H1 (cell line): ENCODE data around the gene TET2. TPM values are rescaled to one million over a fixed set of nuclear protein-coding genes. Genes with fewer than 3 reads are reported as not detected.

Experiments
- CTCF ChIA-PET: fragments of 300-600 bp; sonication (Branson Sonifier 250); formaldehyde crosslinking; loops from one replicate; lab custom pipeline; 2021; ENCODE audit not compliant: partially characterized antibody; lab: Charles Lee
- POLR2A ChIA-PET: fragments of 300-600 bp; sonication (Branson Sonifier 250); formaldehyde crosslinking; loops from one replicate; lab custom pipeline; 2021; ENCODE audit warnings: inconsistent platforms; ENCODE audit not compliant: partially characterized antibody; lab: Charles Lee
- DNase-seq, 2 experiments: peaks; one replicate each; pipeline versions ENCODE4 v3.0.0 to v3.0.0-alpha.2; 2010 to 2022; ENCODE audit warnings: low spot score in 2 of 2, low read depth in 1 of 2, mixed read lengths in 1 of 2
- FAIRE-seq: peaks from 2 replicates; lab custom pipeline; 2011; peaks lifted over from hg19 to GRCh38; lab: Jason Lieb, UNC
- H2AFZ ChIP-seq: 2 replicates; pipeline ENCODE4 v1.8.1; 2012; ENCODE audit warnings: low read length, inconsistent platforms
- H2AK5ac ChIP-seq: 2 replicates; pipeline ENCODE4 v1.6.1; 2013; ENCODE audit warnings: low read depth, low read length
- H2BK120ac ChIP-seq: replicated peaks from 2 replicates; pipeline ENCODE3; 2013; ENCODE audit warnings: low read depth, low read length, inconsistent platforms
- H2BK12ac ChIP-seq: 2 replicates; pipeline ENCODE4 v1.6.1; 2013; ENCODE audit warnings: low read depth, low read length
- H2BK15ac ChIP-seq: 2 replicates; pipeline ENCODE4 v1.6.1; 2013; ENCODE audit warnings: low read length
- H2BK20ac ChIP-seq: 2 replicates; pipeline ENCODE4 v1.6.1; 2013; ENCODE audit warnings: low read length
- H2BK5ac ChIP-seq: 2 replicates; pipeline ENCODE4 v1.6.1; 2013; ENCODE audit warnings: low read depth, low read length
- H3K14ac ChIP-seq: 2 replicates; pipeline ENCODE4 v1.6.1; 2013; ENCODE audit warnings: inconsistent platforms; ENCODE audit not compliant: insufficient read length
- H3K18ac ChIP-seq: 2 replicates; pipeline ENCODE4 v1.6.1; 2013; ENCODE audit warnings: low read length; ENCODE audit errors: extremely low read depth
- H3K23ac ChIP-seq: 2 replicates; pipeline ENCODE4 v1.6.1; 2013; ENCODE audit warnings: inconsistent platforms; ENCODE audit not compliant: insufficient read length
- H3K23me2 ChIP-seq: 2 replicates; pipeline ENCODE4 v1.6.1; 2013; ENCODE audit warnings: low read depth, low read length
- H3K27ac ChIP-seq: 2 replicates; pipeline ENCODE4 v1.6.1; 2011; ENCODE audit warnings: low read depth, low read length, inconsistent platforms
- H3K27me3 ChIP-seq, 4 experiments: replicated peaks in 1 of 4; 1 replicate in 1 of 4; 2 replicates in 3 of 4; pipeline versions ENCODE4 v1.6.1 to v1.8.1; 2011 to 2013; ENCODE audit warnings: low read length in 3 of 4, mild to moderate bottlenecking in 3 of 4, inconsistent platforms in 2 of 4, mixed read lengths in 2 of 4, moderate library complexity in 1 of 4; ENCODE audit not compliant: control insufficient read depth in 3 of 4, insufficient read depth in 3 of 4; ENCODE audit errors: extremely low read depth in 1 of 4
- H3K36me3 ChIP-seq, 4 experiments: 2 replicates each; pipeline versions ENCODE4 v1.6.1 to v1.8.1; 2011 to 2013; ENCODE audit warnings: mild to moderate bottlenecking in 4 of 4, low read length in 3 of 4, moderate library complexity in 2 of 4, control low read depth in 1 of 4, inconsistent platforms in 1 of 4; ENCODE audit not compliant: insufficient read depth in 4 of 4, control insufficient read depth in 2 of 4
- H3K4ac ChIP-seq: replicated peaks from 2 replicates; pipeline ENCODE3; 2013; ENCODE audit warnings: low read length, low read depth, mixed read lengths, inconsistent platforms; ENCODE audit not compliant: insufficient read length
- H3K4me1 ChIP-seq, 4 experiments: replicated peaks in 1 of 4; 1 replicate in 1 of 4; 2 replicates in 3 of 4; pipeline versions ENCODE4 v1.6.1 to v1.8.1; 2011 to 2013; ENCODE audit warnings: low read length in 3 of 4, inconsistent platforms in 2 of 4, mixed read lengths in 1 of 4; ENCODE audit not compliant: insufficient read depth in 4 of 4, control insufficient read depth in 3 of 4
- H3K4me2 ChIP-seq, 2 experiments: 2 replicates each; pipeline versions ENCODE4 v1.6.1 to v1.8.1; 2011 to 2013; ENCODE audit warnings: low read depth in 2 of 2, low read length in 2 of 2, control low read depth in 1 of 2, inconsistent platforms in 1 of 2, mild to moderate bottlenecking in 1 of 2; ENCODE audit not compliant: insufficient read depth in 1 of 2
- H3K4me3 ChIP-seq, 4 experiments: fragments of 200-600, 300-600 bp in 1 of 4; sonication (generic), shearing (Covaris generic), sonication (Bioruptor Twin) in 1 of 4; 2 replicates each; pipeline versions ENCODE4 v1.5.1 to v1.8.1; 2011 to 2016; ENCODE audit warnings: low read length in 4 of 4, low read depth in 3 of 4, control low read depth in 2 of 4, inconsistent platforms in 2 of 4, mild to moderate bottlenecking in 2 of 4, mixed read lengths in 1 of 4, moderate library complexity in 1 of 4; ENCODE audit not compliant: insufficient read depth in 2 of 4; ENCODE audit errors: extremely low read depth in 1 of 4
- H3K56ac ChIP-seq: replicated peaks from 2 replicates; pipeline ENCODE3; 2013; ENCODE audit warnings: low read depth, mild to moderate bottlenecking, mixed read lengths, low read length, inconsistent platforms; ENCODE audit not compliant: insufficient read length
- H3K79me1 ChIP-seq: 2 replicates; pipeline ENCODE4 v1.6.1; 2013; ENCODE audit warnings: low read depth, low read length, control low read depth
- H3K79me2 ChIP-seq, 2 experiments: 2 replicates each; pipeline versions ENCODE4 v1.6.1 to v1.8.1; 2012 to 2013; ENCODE audit warnings: low read length in 2 of 2, mild to moderate bottlenecking in 2 of 2, inconsistent platforms in 1 of 2; ENCODE audit not compliant: insufficient read depth in 2 of 2, control insufficient read depth in 1 of 2
- H3K9ac ChIP-seq, 4 experiments: replicated peaks in 1 of 4; 1 replicate in 1 of 4; 2 replicates in 3 of 4; pipeline versions ENCODE4 v1.6.1 to v1.8.1; 2011 to 2013; ENCODE audit warnings: low read depth in 3 of 4, low read length in 3 of 4, control low read depth in 2 of 4, mild to moderate bottlenecking in 2 of 4, moderate library complexity in 2 of 4, inconsistent platforms in 1 of 4; ENCODE audit errors: extremely low read depth in 1 of 4
- H3K9me3 ChIP-seq, 2 experiments: 2 replicates each; pipeline versions ENCODE4 v1.6.1 to v1.8.1; 2012 to 2013; ENCODE audit warnings: mild to moderate bottlenecking in 2 of 2, moderate library complexity in 2 of 2, control low read depth in 1 of 2, inconsistent platforms in 1 of 2, low read depth in 1 of 2, low read length in 1 of 2, mixed read lengths in 1 of 2; ENCODE audit not compliant: insufficient read depth in 2 of 2
- H4K20me1 ChIP-seq, 2 experiments: replicated peaks in 1 of 2; 2 replicates each; pipeline versions ENCODE3 to v1.8.1; 2011 to 2013; ENCODE audit warnings: inconsistent platforms in 2 of 2, low read length in 2 of 2, mild to moderate bottlenecking in 1 of 2; ENCODE audit not compliant: insufficient read depth in 2 of 2, control insufficient read depth in 1 of 2
- H4K5ac ChIP-seq: 2 replicates; pipeline ENCODE4 v1.6.1; 2013; ENCODE audit warnings: low read length, low read depth, mixed read lengths, inconsistent platforms; ENCODE audit not compliant: insufficient read length
- H4K8ac ChIP-seq: 2 replicates; pipeline ENCODE4 v1.8.0; 2013; ENCODE audit warnings: mild to moderate bottlenecking, moderate library complexity, low read length, inconsistent platforms; ENCODE audit not compliant: insufficient read depth; ENCODE audit errors: extremely low read depth
- H4K91ac ChIP-seq: replicated peaks from 2 replicates; pipeline ENCODE3; 2013; ENCODE audit warnings: low read length, mixed read lengths, inconsistent platforms; ENCODE audit not compliant: insufficient read length
- ASH2L ChIP-seq: fragments of 200-600, 300-600 bp; sonication (generic); IDR thresholded peaks from one replicate; pipeline ENCODE4 v1.7.1; 2017; ENCODE audit warnings: low read length
- BRCA1 ChIP-seq: IDR thresholded peaks from 2 replicates; pipeline ENCODE4 v1.6.1; 2012; ENCODE audit warnings: low read depth, low read length, improper control_type of control experiment
- CREB1 ChIP-seq: IDR thresholded peaks from 2 replicates; pipeline ENCODE4 v1.6.1; 2012; ENCODE audit warnings: inconsistent platforms
- EZH2 ChIP-seq: fragments of 200-600 bp; sonication (generic); IDR thresholded peaks from 2 replicates; pipeline ENCODE4 v1.7.1; 2012; ENCODE audit warnings: low read depth, mild to moderate bottlenecking, moderate library complexity, low read length, inconsistent platforms; ENCODE audit not compliant: severe bottlenecking
- HDAC2 ChIP-seq, 2 experiments: fragments of 300-600 bp in 1 of 2; sonication (generic) in 1 of 2; IDR thresholded peaks; 2 replicates each; pipeline ENCODE4 v1.6.1; 2011 to 2012; ENCODE audit warnings: low read depth in 2 of 2, low read length in 2 of 2, mild to moderate bottlenecking in 2 of 2, moderate library complexity in 2 of 2, borderline replicate concordance in 1 of 2, inconsistent platforms in 1 of 2
- MAX ChIP-seq: IDR thresholded peaks from 2 replicates; pipeline ENCODE4 v1.6.1; 2012; ENCODE audit warnings: inconsistent platforms
- PHF8 ChIP-seq: fragments of 200-600 bp; sonication (generic); conservative IDR thresholded peaks from 2 replicates; pipeline ENCODE4 v1.7.1; 2012; ENCODE audit warnings: low read depth, mild to moderate bottlenecking, inconsistent platforms, low read length, moderate library complexity
- SP2 ChIP-seq: IDR thresholded peaks from 2 replicates; pipeline ENCODE4 v1.6.1; 2012; ENCODE audit warnings: mild to moderate bottlenecking, low read length, inconsistent platforms
- polyA plus RNA-seq, 7 experiments: library from polyadenylated mRNA; depleted of rRNA in 3 of 7; stranded (reverse) in 5 of 7; unstranded in 2 of 7; fragments of >200 nt in 5 of 7; fragments of 200-250 nt in 2 of 7; gene quantifications; 1 replicate in 5 of 7; 2 replicates in 1 of 7; 4 replicates in 1 of 7; pipeline versions ENCODE4 v1.2.1 to v1.2.3, GENCODE V29; 2011 to 2013; ENCODE audit warnings: missing spikeins in 2 of 7, mixed read lengths in 2 of 7
- total RNA-seq: library from RNA; stranded (reverse); fragmentation: NEBNext Ultra II Directional; extraction: Animal tissue kit (Norgen Biotek cat#: 25700); gene quantifications from 2 replicates; pipeline ENCODE4 v1.2.1, GENCODE V29; 2021
- TF ChIP-seq, protein P1 (sequence below): IDR thresholded peaks from 2 replicates; pipeline ENCODE4 v1.6.1; 2012; ENCODE audit warnings: low read length, inconsistent platforms

TET2 gene
- total and polyA plus RNA-seq, 2 of the 8 experiments (the other 6 are each of a cell fraction or from before 2014, with no cell fraction given): 1.0 to 2.6 TPM

DNA sequence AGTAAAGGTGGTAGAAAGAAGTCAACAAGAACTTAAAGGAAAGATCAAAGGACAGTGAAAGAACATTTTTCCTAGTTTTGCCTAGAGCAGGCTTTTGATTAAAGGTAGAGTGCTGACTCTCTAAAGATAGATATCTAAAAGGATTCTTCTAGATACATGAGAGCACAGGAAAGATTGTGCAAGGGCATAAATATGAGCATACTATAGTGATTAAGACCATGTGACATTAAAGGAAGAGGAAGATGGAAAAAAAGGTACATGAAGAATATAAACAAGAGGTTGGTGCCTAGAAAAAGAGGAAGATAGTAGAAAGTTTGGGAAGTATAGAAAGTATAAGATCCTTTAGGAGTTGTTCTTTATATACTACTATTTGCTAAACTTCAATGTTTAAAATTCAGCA is 26.1 kb upstream of the TET2 start:
- no peak for TF ChIP-seq CREB1
- TF ChIP-seq, protein P1, sequence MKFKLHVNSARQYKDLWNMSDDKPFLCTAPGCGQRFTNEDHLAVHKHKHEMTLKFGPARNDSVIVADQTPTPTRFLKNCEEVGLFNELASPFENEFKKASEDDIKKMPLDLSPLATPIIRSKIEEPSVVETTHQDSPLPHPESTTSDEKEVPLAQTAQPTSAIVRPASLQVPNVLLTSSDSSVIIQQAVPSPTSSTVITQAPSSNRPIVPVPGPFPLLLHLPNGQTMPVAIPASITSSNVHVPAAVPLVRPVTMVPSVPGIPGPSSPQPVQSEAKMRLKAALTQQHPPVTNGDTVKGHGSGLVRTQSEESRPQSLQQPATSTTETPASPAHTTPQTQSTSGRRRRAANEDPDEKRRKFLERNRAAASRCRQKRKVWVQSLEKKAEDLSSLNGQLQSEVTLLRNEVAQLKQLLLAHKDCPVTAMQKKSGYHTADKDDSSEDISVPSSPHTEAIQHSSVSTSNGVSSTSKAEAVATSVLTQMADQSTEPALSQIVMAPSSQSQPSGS: no peak
- no peak for TF ChIP-seq BRCA1
- TF ChIP-seq MAX: no peak
- no peak for TF ChIP-seq ASH2L
- TF ChIP-seq EZH2: no peak
- no peak for TF ChIP-seq PHF8
- TF ChIP-seq SP2: no peak
- TF ChIP-seq HDAC2 (IDR thresholded peaks at IDR 0.05; ENCODE audit: borderline replicate concordance in 1 of 2, low read depth in 2 of 2, low read length in 2 of 2): no peak
- FAIRE-seq (no peak), DNase-seq (no peak)
- POLR2A ChIA-PET: no interaction called here
- no peak overlapping the region for H3K14ac ChIP-seq
- no peaks in the 10 kb centered on the region for H3K9me3 ChIP-seq
- H3K27me3 ChIP-seq: no peaks in the 10 kb centered on the region
- H3K36me3 ChIP-seq: no peaks in the 10 kb centered on the region
- no peak overlapping the region for H3K23ac ChIP-seq
- H3K23me2 ChIP-seq: no peaks in the 10 kb centered on the region
- H4K8ac ChIP-seq: no peak overlapping the region
- no peak overlapping the region for H4K91ac ChIP-seq
- H4K5ac ChIP-seq: no peak overlapping the region
- H3K4me1 ChIP-seq: no peaks in the 10 kb centered on the region
- H2BK15ac ChIP-seq: no peak overlapping the region
- no peak overlapping the region for H3K56ac ChIP-seq
- H2BK12ac ChIP-seq: no peak overlapping the region
- CTCF ChIA-PET: no interaction called here
- H3K4me3 ChIP-seq: no peak overlapping the region
- no peak overlapping the region for H2AFZ ChIP-seq
- H3K4ac ChIP-seq: no peak overlapping the region
- H3K79me1 ChIP-seq: no peaks in the 10 kb centered on the region
- no peaks in the 10 kb centered on the region for H3K79me2 ChIP-seq
- H2AK5ac ChIP-seq: no peak overlapping the region
- no peak overlapping the region for H2BK20ac ChIP-seq
- H2BK120ac ChIP-seq: no peak overlapping the region
- no peak overlapping the region for H2BK5ac ChIP-seq
- no peaks in the 10 kb centered on the region for H4K20me1 ChIP-seq
- no peak overlapping the region for H3K18ac ChIP-seq
- H3K27ac ChIP-seq: no peak overlapping the region
- no peak overlapping the region for H3K4me2 ChIP-seq
- no peak overlapping the region for H3K9ac ChIP-seq
